Bronchial epithelial cell (primary cell): ENCODE measurements around the gene VPS41. TPM values are rescaled to one million over a fixed set of nuclear protein-coding genes. Genes with fewer than 3 reads are reported as not detected.

Source experiments
- DNase-seq: peaks from one replicate; pipeline ENCODE4 v3.0.0-alpha.2; 2010; ENCODE audit warnings: low read depth
- FAIRE-seq: peaks from 2 replicates; lab custom pipeline; 2011; peaks lifted over from hg19 to GRCh38; lab: Jason Lieb, UNC
- H3K27me3 ChIP-seq: 2 replicates; pipeline ENCODE4 v1.5.1; 2011; ENCODE audit warnings: low read length; ENCODE audit not compliant: control insufficient read depth, insufficient read depth
- H3K36me3 ChIP-seq: 2 replicates; pipeline ENCODE4 v1.5.1; 2011; ENCODE audit warnings: low read length; ENCODE audit not compliant: control insufficient read depth, insufficient read depth
- H3K4me3 ChIP-seq: 2 replicates; pipeline ENCODE4 v1.5.1; 2011; ENCODE audit warnings: mild to moderate bottlenecking, low read depth, low read length, control low read depth
- CTCF ChIP-seq: IDR thresholded peaks from 2 replicates; pipeline ENCODE4 v1.5.1; 2011; ENCODE audit warnings: mild to moderate bottlenecking, moderate library complexity, low read length, control low read depth, inconsistent platforms; ENCODE audit not compliant: insufficient read depth, severe bottlenecking
- total RNA-seq: library from RNA; depleted of rRNA; stranded (reverse); fragments of >200 nt; gene quantifications from 2 replicates; pipeline ENCODE4 v1.2.1, GENCODE V29; 2014

Gene VPS41
- total RNA-seq, 1 donor from 2014 or later, result 32.9 TPM

- no peak for FAIRE-seq
- Histone ChIP-seq H3K4me3 (no peak overlapping the region), H3K27me3 (no peaks in the 10 kb centered on the region), H3K36me3 (peaks cover 1% of the 10 kb centered on the region)
- DNase-seq, result no peak
- TF ChIP-seq CTCF, result no peak
Measured at GRCh38 chr7:38846280-38846679, 62.7 kb downstream of the VPS41 start.

GRCh38 chr7:38844952-38845563, 63.9 kb downstream of the VPS41 start:
- no peak for DNase-seq
- Histone ChIP-seq H3K4me3 (no peak overlapping the region), H3K36me3 (peaks cover 1% of the 10 kb centered on the region), H3K27me3 (no peaks in the 10 kb centered on the region)
- FAIRE-seq, result no peak
- TF ChIP-seq CTCF, result no peak

- H3K36me3 ChIP-seq, result no peaks in the 10 kb centered on the region
- no peak for FAIRE-seq
- DNase-seq, result no peak
- no peak overlapping the region for H3K4me3 ChIP-seq
- no peak for TF ChIP-seq CTCF
- H3K27me3 ChIP-seq, result no peaks in the 10 kb centered on the region
Measured at GRCh38 chr7:38842746-38843145, 66.2 kb downstream of the VPS41 start.

GRCh38 chr7:38840736-38841460, 68.1 kb downstream of the VPS41 start:
- DNase-seq (peak; percentile 32), FAIRE-seq (no peak)
- Histone ChIP-seq H3K36me3 (no peaks in the 10 kb centered on the region), H3K27me3 (no peaks in the 10 kb centered on the region), H3K4me3 (no peak overlapping the region)
- no peak for TF ChIP-seq CTCF

GRCh38 chr7:38839851-38840250, 69.1 kb downstream of the VPS41 start:
- Histone ChIP-seq H3K27me3 (no peaks in the 10 kb centered on the region), H3K36me3 (no peaks in the 10 kb centered on the region), H3K4me3 (no peak overlapping the region)
- no peak for FAIRE-seq
- no peak for TF ChIP-seq CTCF
- no peak for DNase-seq
